IMR-90 (cell line): ENCODE data around the gene SEPTIN8.

Experiments used
- CEBPB ChIP-seq: IDR thresholded peaks from 2 replicates; pipeline ENCODE4 v1.6.1; 2012; ENCODE audit warnings: low read depth, low read length, improper control_type of control experiment
- FOS ChIP-seq: fragments of 150-350 bp; IDR thresholded peaks from 2 replicates; pipeline ENCODE4 v1.6.1; 2016; ENCODE audit warnings: low read depth, low read length
- MAFK ChIP-seq: IDR thresholded peaks from 2 replicates; pipeline ENCODE4 v1.6.1; 2012; ENCODE audit warnings: low read depth, low read length, improper control_type of control experiment
- MXI1 ChIP-seq: IDR thresholded peaks from 2 replicates; pipeline ENCODE4 v1.6.1; 2012; ENCODE audit warnings: low read depth, mild to moderate bottlenecking, low read length, moderate library complexity, borderline replicate concordance
- NFE2L2 ChIP-seq: fragments of 150-350 bp; IDR thresholded peaks from 2 replicates; pipeline ENCODE4 v1.6.1; 2016; ENCODE audit warnings: low read depth, mild to moderate bottlenecking, low read length
- POLR2A ChIP-seq: IDR thresholded peaks from 2 replicates; pipeline ENCODE4 v1.6.1; 2012; ENCODE audit warnings: mild to moderate bottlenecking, low read depth, low read length
- RAD21 ChIP-seq: IDR thresholded peaks from 2 replicates; pipeline ENCODE4 v1.6.1; 2012; ENCODE audit warnings: low read length, improper control_type of control experiment
- RCOR1 ChIP-seq: IDR thresholded peaks from 2 replicates; pipeline ENCODE4 v1.6.1; 2012; ENCODE audit warnings: mild to moderate bottlenecking, low read length, improper control_type of control experiment; ENCODE audit not compliant: insufficient replicate concordance
- RFX5 ChIP-seq: IDR thresholded peaks from 2 replicates; pipeline ENCODE4 v1.8.0; 2012; ENCODE audit warnings: low read depth, mild to moderate bottlenecking, low read length, moderate library complexity
- SMC3 ChIP-seq: fragments of 150-350 bp; IDR thresholded peaks from 2 replicates; pipeline ENCODE4 v1.6.1; 2016; ENCODE audit warnings: low read depth, mild to moderate bottlenecking, antibody characterized with exemption, low read length, moderate library complexity
- TF ChIP-seq, protein P1 (sequence below): conservative IDR thresholded peaks from 2 replicates; pipeline ENCODE4 v1.5.1; 2012; ENCODE audit warnings: mild to moderate bottlenecking, low read depth, low read length, improper control_type of control experiment
- TF ChIP-seq, protein P2 (sequence below): fragments of 150-350 bp; IDR thresholded peaks from 2 replicates; pipeline ENCODE4 v1.6.1; 2017; ENCODE audit warnings: mild to moderate bottlenecking, antibody characterized with exemption, low read length, low read depth
- TF ChIP-seq, protein P3 (sequence below): fragments of 150-350 bp; IDR thresholded peaks from 2 replicates; pipeline ENCODE4 v1.6.1; 2016; ENCODE audit warnings: low read depth, mild to moderate bottlenecking, low read length, moderate library complexity, borderline replicate concordance

DNA sequence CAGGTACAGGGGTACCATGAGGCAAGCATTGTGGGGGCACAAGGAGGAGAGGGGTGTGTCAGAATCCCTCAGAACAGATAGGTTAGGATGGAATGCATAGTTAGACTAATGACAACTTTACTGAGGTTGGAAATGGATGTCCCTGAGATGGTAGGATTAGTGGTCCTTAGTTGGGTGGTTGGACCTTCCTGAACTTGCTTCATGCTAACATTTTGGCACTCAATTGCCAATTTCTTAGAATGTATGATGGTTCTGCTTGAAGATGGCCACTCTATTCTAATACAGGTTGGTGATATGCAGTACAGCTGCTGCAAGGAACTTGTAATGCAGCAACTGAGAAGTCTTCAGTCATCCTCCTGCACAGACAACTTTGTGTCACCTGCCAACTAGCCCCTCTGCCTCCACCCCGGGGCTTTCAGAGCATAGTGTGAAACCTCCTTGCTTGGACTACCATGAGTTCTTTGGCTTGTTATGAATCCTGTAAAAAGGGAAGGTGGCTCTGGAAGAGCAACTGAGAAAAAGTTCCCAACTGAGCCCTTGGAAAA, 24.4 kb downstream of the SEPTIN8 start:
- TF ChIP-seq RFX5 (no peak), NFE2L2 (no peak), POLR2A (no peak), FOS (no peak), MXI1 (no peak), RAD21 (no peak), SMC3 (no peak), MAFK (no peak), RCOR1 (no peak), CEBPB (no peak)
- TF ChIP-seq, protein P1, sequence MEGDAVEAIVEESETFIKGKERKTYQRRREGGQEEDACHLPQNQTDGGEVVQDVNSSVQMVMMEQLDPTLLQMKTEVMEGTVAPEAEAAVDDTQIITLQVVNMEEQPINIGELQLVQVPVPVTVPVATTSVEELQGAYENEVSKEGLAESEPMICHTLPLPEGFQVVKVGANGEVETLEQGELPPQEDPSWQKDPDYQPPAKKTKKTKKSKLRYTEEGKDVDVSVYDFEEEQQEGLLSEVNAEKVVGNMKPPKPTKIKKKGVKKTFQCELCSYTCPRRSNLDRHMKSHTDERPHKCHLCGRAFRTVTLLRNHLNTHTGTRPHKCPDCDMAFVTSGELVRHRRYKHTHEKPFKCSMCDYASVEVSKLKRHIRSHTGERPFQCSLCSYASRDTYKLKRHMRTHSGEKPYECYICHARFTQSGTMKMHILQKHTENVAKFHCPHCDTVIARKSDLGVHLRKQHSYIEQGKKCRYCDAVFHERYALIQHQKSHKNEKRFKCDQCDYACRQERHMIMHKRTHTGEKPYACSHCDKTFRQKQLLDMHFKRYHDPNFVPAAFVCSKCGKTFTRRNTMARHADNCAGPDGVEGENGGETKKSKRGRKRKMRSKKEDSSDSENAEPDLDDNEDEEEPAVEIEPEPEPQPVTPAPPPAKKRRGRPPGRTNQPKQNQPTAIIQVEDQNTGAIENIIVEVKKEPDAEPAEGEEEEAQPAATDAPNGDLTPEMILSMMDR, result no peak
- TF ChIP-seq, protein P2, sequence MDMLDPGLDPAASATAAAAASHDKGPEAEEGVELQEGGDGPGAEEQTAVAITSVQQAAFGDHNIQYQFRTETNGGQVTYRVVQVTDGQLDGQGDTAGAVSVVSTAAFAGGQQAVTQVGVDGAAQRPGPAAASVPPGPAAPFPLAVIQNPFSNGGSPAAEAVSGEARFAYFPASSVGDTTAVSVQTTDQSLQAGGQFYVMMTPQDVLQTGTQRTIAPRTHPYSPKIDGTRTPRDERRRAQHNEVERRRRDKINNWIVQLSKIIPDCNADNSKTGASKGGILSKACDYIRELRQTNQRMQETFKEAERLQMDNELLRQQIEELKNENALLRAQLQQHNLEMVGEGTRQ, result no peak
- TF ChIP-seq, protein P3, sequence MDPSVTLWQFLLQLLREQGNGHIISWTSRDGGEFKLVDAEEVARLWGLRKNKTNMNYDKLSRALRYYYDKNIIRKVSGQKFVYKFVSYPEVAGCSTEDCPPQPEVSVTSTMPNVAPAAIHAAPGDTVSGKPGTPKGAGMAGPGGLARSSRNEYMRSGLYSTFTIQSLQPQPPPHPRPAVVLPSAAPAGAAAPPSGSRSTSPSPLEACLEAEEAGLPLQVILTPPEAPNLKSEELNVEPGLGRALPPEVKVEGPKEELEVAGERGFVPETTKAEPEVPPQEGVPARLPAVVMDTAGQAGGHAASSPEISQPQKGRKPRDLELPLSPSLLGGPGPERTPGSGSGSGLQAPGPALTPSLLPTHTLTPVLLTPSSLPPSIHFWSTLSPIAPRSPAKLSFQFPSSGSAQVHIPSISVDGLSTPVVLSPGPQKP, result no peak
